GM19035 (cell line): ENCODE measurements around the gene CEP350.
"Not testable (repeated sequence)": the region's sequence is repeated elsewhere in the genome, so short reads cannot be mapped to it uniquely, and the experiment has no call there.

Experiments
- ATAC-seq: cut with Tn5 transposase; IDR thresholded peaks from one replicate; pipeline ENCODE4 v1.9.1; 2021; ENCODE audit not compliant: unreplicated experiment

Gene CEP350

GRCh38 chr1:179938752-179939151, 15.9 kb upstream of the CEP350 start:
- ATAC-seq, result no peak

GRCh38 chr1:179939941-179940340, 14.7 kb upstream of the CEP350 start:
- ATAC-seq, result no peak

- ATAC-seq, result no peak
Observed at GRCh38 chr1:179941454-179941853, 13.2 kb upstream of the CEP350 start.

GRCh38 chr1:179950651-179951050, 4.0 kb upstream of the CEP350 start:
- no peak for ATAC-seq

GRCh38 chr1:179951383-179952144, 3.0 kb upstream of the CEP350 start:
- no peak for ATAC-seq

- ATAC-seq, result no peak
Observed at GRCh38 chr1:179952186-179952585, 2.4 kb upstream of the CEP350 start.

DNA sequence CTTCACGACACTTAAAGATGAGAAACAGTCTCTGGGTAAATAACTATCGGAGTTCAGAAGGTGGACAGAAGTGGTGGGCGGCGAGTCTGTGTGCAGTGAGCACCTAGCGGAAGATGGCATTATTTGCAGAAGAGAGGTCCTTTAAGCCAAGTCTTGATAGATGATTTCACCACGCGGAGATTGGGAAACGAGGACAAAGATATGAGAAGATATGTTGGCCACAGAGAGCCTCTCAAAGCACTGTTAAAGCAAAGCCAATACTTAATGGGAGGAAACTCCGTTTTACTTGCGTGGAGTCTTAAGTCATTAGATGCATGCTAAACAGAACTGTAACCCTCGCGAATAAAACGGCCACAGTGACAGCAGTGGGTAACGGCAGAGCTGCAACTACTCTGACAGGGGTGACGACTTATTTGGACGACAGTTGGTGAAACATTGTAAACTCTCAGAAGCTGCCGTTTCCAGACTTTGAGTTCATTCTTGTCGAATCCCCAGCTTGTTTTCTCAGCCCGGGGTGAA, 577 bp upstream of the CEP350 start:
- ATAC-seq, result peak; percentile 23

GRCh38 chr1:179955287-179955680, 674 bp downstream of the CEP350 start:
- peak; percentile 5 for ATAC-seq

GRCh38 chr1:179955731-179956130, 1.1 kb downstream of the CEP350 start:
- ATAC-seq, result no peak

GRCh38 chr1:179958359-179958758, 3.7 kb downstream of the CEP350 start:
- no peak for ATAC-seq

DNA sequence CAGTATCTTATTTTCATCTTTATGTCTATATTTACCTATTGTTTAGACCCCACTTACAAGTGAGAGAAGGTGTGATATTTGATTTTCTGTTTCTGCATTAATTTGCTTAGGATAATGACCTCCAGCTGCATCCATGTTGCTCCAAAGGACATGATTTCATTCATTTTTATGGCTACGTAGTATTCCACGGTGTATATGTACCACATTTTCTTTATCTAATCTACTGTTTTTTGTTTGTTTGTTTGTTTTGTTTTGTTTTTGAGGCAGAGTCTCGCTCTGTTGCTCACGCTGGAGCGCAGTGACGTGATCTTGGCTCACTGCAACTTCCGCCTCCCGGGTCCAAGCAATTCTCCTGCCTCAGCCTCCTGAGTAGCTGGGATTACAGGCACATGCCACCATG, 7.6 kb downstream of the CEP350 start:
- not testable (repeated sequence) for ATAC-seq

DNA sequence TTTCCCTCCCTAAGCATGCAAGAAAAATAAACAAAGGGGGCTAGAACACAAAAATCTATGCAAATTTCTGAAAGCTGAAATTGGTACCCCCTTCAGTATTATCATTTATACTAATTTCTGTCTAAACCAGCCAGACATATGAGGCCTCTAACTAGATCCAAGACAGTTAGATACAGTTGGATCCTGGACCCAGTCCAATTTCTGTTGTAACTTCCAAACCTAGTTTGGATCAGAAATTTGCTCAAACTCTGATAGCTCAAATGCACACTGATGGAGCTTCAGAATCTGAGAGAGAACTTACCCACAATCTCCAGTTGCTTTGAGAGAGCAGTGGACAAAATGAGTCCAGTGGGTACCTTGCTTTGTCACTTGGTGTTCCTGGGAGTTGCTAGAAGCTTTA, 11.9 kb downstream of the CEP350 start:
- no peak for ATAC-seq

DNA sequence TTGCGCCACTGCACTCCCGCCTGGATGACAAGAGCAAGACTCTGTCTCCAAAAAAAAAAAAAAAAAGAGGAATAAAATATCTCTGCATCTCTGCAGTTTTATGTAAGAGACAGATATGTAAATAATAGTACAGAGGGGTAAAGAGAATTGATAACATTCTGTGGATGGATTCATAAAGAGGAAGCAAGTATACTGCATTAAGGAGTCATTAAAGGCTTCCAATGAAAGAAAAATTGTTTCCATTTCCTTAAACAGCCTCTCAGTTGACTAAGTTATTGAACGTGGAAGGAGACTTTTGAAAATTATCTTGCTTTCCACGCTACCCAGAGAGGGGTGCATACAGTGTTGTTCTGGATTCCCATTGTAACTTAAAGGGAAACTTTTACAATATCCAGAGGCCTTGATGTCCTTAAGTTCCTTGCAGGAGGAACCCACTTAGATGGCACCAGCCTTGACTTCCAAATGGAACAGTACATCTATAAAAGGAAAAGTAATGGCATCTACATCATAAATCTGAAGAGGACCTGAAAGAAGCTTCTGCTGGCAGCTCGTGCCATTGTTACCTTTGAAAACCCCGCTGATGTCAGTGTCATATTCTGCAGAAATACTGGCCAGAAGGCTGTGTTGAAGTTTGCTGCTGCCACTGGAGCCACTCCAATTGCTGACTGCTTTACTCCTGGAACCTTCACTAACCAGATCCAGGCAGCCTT, 13.8 kb downstream of the CEP350 start:
- ATAC-seq, result no peak

GRCh38 chr1:179968994-179969919, 14.6 kb downstream of the CEP350 start:
- no peak for ATAC-seq

DNA sequence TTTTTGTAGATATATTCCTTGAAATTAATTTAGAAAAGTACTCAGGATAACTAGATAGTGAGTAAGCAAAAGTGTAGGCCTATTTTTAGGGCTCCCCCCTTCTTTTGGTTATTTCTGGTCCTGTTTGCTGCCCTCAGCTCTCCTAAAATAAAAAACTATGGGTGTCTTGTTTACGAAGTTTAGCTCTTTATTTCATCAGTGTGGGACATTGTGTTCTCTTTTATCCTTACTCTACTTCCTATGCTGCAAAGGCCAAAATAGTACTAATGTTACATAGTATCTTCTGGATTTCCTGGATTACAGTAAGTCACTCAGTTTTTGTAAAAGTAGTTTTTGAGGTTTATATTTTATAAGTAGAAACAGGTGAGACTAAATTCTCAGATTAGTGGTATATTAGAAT, 15.4 kb downstream of the CEP350 start:
- no peak for ATAC-seq

DNA sequence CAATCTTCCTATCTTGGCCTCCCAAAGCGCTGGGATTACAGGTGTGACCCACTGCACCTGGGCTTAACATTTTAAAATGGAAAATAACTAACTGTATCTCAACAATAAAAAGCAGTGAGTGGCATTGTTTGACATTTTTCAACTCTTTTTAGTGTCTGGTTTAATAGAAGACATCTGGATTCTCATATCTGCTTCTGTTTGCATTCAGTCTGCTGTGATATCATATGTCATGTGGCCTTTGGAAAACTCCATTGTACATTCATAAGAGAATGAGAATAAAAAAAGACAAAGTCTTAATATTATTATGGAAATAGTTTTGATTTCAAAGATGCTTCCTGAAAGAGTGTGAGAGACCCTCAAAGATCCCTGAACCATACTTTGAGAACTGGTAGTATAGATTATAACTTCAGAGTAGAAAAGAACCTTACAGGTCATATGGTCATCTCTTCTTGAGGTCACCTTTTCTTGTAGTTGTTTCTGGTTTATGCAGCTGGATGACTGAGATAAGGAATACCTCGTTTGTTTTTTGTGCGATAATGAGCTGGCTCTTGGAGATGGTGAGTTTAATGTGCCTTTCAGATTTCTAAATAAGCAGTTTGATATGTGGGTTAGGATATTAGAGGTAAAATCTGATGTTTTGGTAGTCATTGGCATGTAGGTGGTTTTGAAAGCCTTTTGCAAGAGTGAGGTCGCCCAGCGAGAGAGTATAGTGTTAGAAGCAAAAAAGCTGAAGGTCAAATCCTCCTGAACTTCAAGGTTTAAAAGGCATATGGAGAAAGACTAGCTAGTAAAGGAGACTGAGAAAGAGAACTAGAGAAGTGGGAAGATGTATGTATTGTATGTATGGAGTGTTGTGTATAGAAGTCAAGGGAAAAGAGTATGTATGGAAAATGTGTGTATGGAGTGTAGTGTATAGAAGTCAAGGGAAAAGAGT, 17.2 kb downstream of the CEP350 start:
- no peak for ATAC-seq

- no peak for ATAC-seq
Observed at GRCh38 chr1:179973198-179974110, 18.8 kb downstream of the CEP350 start.

GRCh38 chr1:179976970-179977651, 22.5 kb downstream of the CEP350 start:
- ATAC-seq, result no peak
